Astrocyte (in vitro differentiated cells and primary cell): ENCODE measurements around the gene RAG1. TPM values are rescaled to one million over a fixed set of nuclear protein-coding genes. Genes with fewer than 3 reads are reported as not detected.

Experiments used
- DNase-seq: peaks from one replicate; pipeline ENCODE4 v3.0.0-alpha.2; 2010; ENCODE audit warnings: low read depth
- FAIRE-seq: peaks from 2 replicates; lab custom pipeline; 2011; peaks lifted over from hg19 to GRCh38; lab: Jason Lieb, UNC
- H2AFZ ChIP-seq: 2 replicates; pipeline ENCODE4 v1.6.0; 2012; ENCODE audit warnings: low read depth, low read length, inconsistent platforms
- H3K27ac ChIP-seq: 2 replicates; pipeline ENCODE4 v1.5.1; 2011; ENCODE audit warnings: low read depth, low read length, inconsistent platforms
- H3K27me3 ChIP-seq: 2 replicates; pipeline ENCODE4 v1.6.0; 2011; ENCODE audit warnings: low read length, inconsistent platforms; ENCODE audit not compliant: insufficient read depth
- H3K36me3 ChIP-seq: 2 replicates; pipeline ENCODE4 v1.5.1; 2011; ENCODE audit warnings: low read length, inconsistent platforms; ENCODE audit not compliant: insufficient read depth
- H3K4me1 ChIP-seq: 2 replicates; pipeline ENCODE4 v1.5.1; 2011; ENCODE audit warnings: low read length, inconsistent platforms; ENCODE audit not compliant: insufficient read depth
- H3K4me2 ChIP-seq: 2 replicates; pipeline ENCODE4 v1.6.0; 2012; ENCODE audit warnings: low read length, inconsistent platforms
- H3K4me3 ChIP-seq: 2 replicates; pipeline ENCODE4 v1.5.1; 2011; ENCODE audit warnings: low read depth, mild to moderate bottlenecking, low read length, inconsistent platforms; ENCODE audit not compliant: insufficient read depth
- H3K79me2 ChIP-seq: 2 replicates; pipeline ENCODE4 v1.6.0; 2012; ENCODE audit warnings: mild to moderate bottlenecking, low read length, inconsistent platforms; ENCODE audit not compliant: insufficient read depth
- H3K9ac ChIP-seq: 2 replicates; pipeline ENCODE4 v1.6.0; 2012; ENCODE audit warnings: mild to moderate bottlenecking, low read length, inconsistent platforms
- H3K9me3 ChIP-seq: 2 replicates; pipeline ENCODE4 v1.5.1; 2012; ENCODE audit warnings: low read depth, mild to moderate bottlenecking, low read length, inconsistent platforms; ENCODE audit not compliant: insufficient read depth
- H4K20me1 ChIP-seq: 2 replicates; pipeline ENCODE4 v1.6.0; 2012; ENCODE audit warnings: low read length, inconsistent platforms; ENCODE audit not compliant: insufficient read depth
- H3K27ac Mint-ChIP-seq: one replicate; pipeline ENCODE4 v1.8.0; 2021; ENCODE audit warnings: mild to moderate bottlenecking, mixed read lengths; ENCODE audit not compliant: unreplicated experiment
- H3K27me3 Mint-ChIP-seq: one replicate; pipeline ENCODE4 v1.8.0; 2021; ENCODE audit warnings: low read depth, mixed read lengths; ENCODE audit not compliant: unreplicated experiment
- H3K36me3 Mint-ChIP-seq: one replicate; pipeline ENCODE4 v1.8.0; 2021; ENCODE audit warnings: low read depth, mixed read lengths; ENCODE audit not compliant: unreplicated experiment
- H3K4me1 Mint-ChIP-seq: one replicate; pipeline ENCODE4 v1.8.0; 2021; ENCODE audit warnings: low read depth, mixed read lengths; ENCODE audit not compliant: unreplicated experiment
- H3K4me3 Mint-ChIP-seq: one replicate; pipeline ENCODE4 v1.8.0; 2021; ENCODE audit warnings: mild to moderate bottlenecking, moderate library complexity, mixed read lengths; ENCODE audit not compliant: unreplicated experiment
- H3K9me3 Mint-ChIP-seq: one replicate; pipeline ENCODE4 v1.8.0; 2021; ENCODE audit warnings: mild to moderate bottlenecking, mixed read lengths; ENCODE audit not compliant: unreplicated experiment
- EZH2 ChIP-seq: IDR thresholded peaks from 2 replicates; pipeline ENCODE4 v1.6.1; 2012; ENCODE audit warnings: mild to moderate bottlenecking, low read length, inconsistent platforms; ENCODE audit not compliant: insufficient read depth
- total RNA-seq: library from RNA; stranded (reverse); gene quantifications from 2 replicates; pipeline ENCODE4 v1.2.1, GENCODE V29; 2021
- TF ChIP-seq, protein P1 (sequence below): IDR thresholded peaks from 2 replicates; pipeline ENCODE4 v1.5.1; 2011; ENCODE audit warnings: low read depth, mild to moderate bottlenecking, inconsistent platforms, low read length, moderate library complexity; ENCODE audit not compliant: insufficient read depth

The RAG1 gene
- total RNA-seq, 1 donor from 2014 or later = 3.2 TPM

DNA sequence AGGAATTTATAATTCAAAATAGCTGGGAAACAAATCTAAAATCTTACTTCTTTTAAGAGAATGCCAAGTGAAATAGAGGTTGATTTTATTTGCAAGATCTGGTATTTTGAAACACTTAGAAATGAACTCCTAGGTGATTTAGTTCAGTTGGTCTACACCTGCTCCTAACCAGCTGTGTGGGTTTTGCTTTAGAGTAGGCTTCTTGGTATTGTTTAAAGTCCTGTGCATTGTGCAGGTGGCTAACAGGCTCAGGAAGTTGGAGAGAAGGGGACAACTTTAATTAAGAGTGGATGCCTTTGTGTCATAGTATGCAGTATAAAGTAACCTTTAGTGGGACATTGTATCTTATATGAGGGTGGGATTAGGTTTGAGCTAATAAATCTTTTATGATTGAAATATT, 34.3 kb downstream of the RAG1 start:
- Mint-ChIP-seq H3K36me3 (no peaks in the 10 kb centered on the region), H3K4me1 (no peaks in the 10 kb centered on the region), H3K27me3 (no peaks in the 10 kb centered on the region), H3K27ac (no peak overlapping the region), H3K9me3 (no peaks in the 10 kb centered on the region), H3K4me3 (no peak overlapping the region)
- Histone ChIP-seq H3K27me3 (no peaks in the 10 kb centered on the region), H3K9me3 (no peaks in the 10 kb centered on the region), H3K4me3 (no peak overlapping the region), H3K9ac (no peak overlapping the region), H3K36me3 (no peaks in the 10 kb centered on the region), H2AFZ (no peak overlapping the region), H3K4me2 (no peak overlapping the region), H4K20me1 (no peaks in the 10 kb centered on the region), H3K27ac (no peak overlapping the region), H3K79me2 (no peaks in the 10 kb centered on the region), H3K4me1 (no peaks in the 10 kb centered on the region)
- DNase-seq (no peak), FAIRE-seq (no peak)
- no peak for TF ChIP-seq EZH2
- TF ChIP-seq, protein P1, sequence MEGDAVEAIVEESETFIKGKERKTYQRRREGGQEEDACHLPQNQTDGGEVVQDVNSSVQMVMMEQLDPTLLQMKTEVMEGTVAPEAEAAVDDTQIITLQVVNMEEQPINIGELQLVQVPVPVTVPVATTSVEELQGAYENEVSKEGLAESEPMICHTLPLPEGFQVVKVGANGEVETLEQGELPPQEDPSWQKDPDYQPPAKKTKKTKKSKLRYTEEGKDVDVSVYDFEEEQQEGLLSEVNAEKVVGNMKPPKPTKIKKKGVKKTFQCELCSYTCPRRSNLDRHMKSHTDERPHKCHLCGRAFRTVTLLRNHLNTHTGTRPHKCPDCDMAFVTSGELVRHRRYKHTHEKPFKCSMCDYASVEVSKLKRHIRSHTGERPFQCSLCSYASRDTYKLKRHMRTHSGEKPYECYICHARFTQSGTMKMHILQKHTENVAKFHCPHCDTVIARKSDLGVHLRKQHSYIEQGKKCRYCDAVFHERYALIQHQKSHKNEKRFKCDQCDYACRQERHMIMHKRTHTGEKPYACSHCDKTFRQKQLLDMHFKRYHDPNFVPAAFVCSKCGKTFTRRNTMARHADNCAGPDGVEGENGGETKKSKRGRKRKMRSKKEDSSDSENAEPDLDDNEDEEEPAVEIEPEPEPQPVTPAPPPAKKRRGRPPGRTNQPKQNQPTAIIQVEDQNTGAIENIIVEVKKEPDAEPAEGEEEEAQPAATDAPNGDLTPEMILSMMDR = no peak

- no peaks in the 10 kb centered on the region for H3K79me2 ChIP-seq
- H3K36me3 ChIP-seq = no peaks in the 10 kb centered on the region
- no peak overlapping the region for H2AFZ ChIP-seq
- no peaks in the 10 kb centered on the region for H3K27me3 Mint-ChIP-seq
- no peaks in the 10 kb centered on the region for H3K36me3 Mint-ChIP-seq
- no peak overlapping the region for H3K4me3 ChIP-seq
- H3K4me1 Mint-ChIP-seq = no peaks in the 10 kb centered on the region
- no peaks in the 10 kb centered on the region for H3K4me1 ChIP-seq
- no peaks in the 10 kb centered on the region for H3K9me3 Mint-ChIP-seq
- no peak overlapping the region for H3K4me2 ChIP-seq
- H3K9me3 ChIP-seq = no peaks in the 10 kb centered on the region
- FAIRE-seq (no peak), DNase-seq (no peak)
- H3K27ac ChIP-seq = no peak overlapping the region
- no peaks in the 10 kb centered on the region for H4K20me1 ChIP-seq
- no peak for TF ChIP-seq EZH2
- TF ChIP-seq, protein P1 = no peak
- no peaks in the 10 kb centered on the region for H3K27me3 ChIP-seq
- no peak overlapping the region for H3K4me3 Mint-ChIP-seq
- H3K9ac ChIP-seq = no peak overlapping the region
- no peak overlapping the region for H3K27ac Mint-ChIP-seq
Measured at GRCh38 chr11:36605221-36606216, 37.7 kb downstream of the RAG1 start.
